ENCODE data around the gene ACOT11.

GRCh38 chr1:54601730-54602129, 53.7 kb downstream of the ACOT11 start:
- TF ChIP-seq LEF1 (IDR thresholded peaks at IDR 0.05; ENCODE audit: borderline replicate concordance): no peak
- no peak for TF ChIP-seq NFRKB (IDR thresholded peaks at IDR 0.05)
- no peak for TF ChIP-seq SP1 (IDR thresholded peaks at IDR 0.05)
- no peak for TF ChIP-seq BHLHE40 (IDR thresholded peaks at IDR 0.05; ENCODE audit: borderline replicate concordance)
- TF ChIP-seq TARDBP (IDR thresholded peaks at IDR 0.05): no peak
- TF ChIP-seq FOXM1 (IDR thresholded peaks at IDR 0.05; ENCODE audit: borderline replicate concordance): no peak
- no peak for TF ChIP-seq FOXA1 (IDR thresholded peaks at IDR 0.05)
- no peak for TF ChIP-seq FOXK2 (IDR thresholded peaks at IDR 0.05)

Measured in HEK293T (cell line).